ENCODE data around the gene SEC14L2.
"Not testable (repeated sequence)": the region's sequence is repeated elsewhere in the genome, so short reads cannot be mapped to it uniquely, and the experiment has no call there.

The SEC14L2 gene

DNA sequence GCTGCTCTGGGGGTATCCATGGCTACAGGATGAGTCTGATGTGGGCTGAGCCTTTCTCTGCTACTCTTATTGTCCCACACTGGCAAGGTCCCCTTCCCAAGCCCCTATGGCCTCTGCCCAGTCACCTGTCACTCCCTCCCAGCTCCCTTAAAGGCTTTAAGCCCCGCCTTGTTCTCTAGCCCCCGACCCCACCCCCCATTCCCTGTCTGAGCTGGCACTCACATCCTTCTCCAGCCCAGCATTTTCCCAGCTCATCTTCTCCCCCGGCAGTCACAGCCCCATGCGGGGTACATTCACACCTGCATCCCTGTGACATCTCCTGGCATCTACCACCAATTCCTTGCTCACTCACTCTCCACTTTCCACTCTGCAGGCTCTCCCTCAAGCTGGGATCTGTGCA, 33.1 kb downstream of the SEC14L2 start:
- DNase-seq: no peak

DNA sequence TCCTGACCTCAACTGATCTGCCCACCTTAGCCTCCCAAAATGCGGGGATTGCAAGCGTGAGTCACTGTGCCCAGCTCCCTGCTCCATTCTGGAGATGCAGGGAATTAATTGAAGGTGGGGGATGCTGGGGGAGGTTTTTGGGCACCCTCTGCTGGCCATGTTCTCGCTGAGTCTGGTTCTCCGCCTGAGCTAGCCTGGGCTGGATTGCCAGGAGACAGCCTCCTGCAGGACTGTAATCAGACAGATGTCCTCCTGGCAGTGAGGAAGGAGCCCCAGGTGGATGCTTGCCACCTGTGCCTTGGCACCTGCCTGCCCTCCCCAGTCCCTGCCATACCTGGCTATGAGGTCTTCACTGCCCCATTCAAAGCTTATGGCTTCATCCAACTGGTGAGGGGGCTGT, 34.1 kb downstream of the SEC14L2 start:
- no peak for DNase-seq

DNA sequence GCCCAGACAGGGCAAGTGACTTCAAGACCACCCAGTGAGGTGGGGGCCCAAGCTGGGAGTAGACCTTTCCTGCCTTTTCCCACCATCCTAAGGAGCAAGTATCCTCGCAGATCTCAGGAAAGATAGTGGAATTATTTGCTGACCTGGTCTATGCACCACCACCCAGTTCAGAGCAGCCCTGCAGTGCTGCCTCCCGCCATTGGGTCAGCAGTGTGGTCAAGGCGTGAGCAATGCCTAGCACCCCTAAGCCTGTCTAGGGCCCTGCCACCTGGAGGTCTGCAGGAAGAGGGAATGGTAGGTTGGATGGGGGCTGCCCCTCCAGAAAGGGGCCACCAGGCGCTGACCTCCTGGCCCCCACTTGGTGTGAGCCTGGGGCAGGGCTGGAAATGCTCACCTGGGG, 35.3 kb downstream of the SEC14L2 start:
- no peak for DNase-seq

DNA sequence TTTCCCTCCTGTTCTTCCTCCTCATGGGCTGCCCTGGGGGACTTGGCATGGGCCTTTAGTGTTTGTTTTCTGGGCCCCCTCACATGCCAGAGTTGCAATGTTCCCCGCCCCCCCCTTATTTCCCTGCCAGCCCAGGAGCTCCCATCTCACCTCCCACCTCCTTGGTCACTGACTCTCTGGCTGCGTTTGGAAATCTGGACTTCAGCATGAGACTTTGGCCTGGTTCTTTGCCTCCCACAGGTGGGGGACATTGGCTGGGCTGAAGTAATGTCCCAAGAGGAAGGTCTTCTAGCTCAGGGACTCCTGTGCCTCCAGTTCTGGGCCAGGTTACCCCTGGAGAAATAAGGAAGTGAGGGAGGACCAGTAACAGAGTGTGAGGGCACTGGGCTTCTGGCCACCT, 35.7 kb downstream of the SEC14L2 start:
- DNase-seq: no peak

DNA sequence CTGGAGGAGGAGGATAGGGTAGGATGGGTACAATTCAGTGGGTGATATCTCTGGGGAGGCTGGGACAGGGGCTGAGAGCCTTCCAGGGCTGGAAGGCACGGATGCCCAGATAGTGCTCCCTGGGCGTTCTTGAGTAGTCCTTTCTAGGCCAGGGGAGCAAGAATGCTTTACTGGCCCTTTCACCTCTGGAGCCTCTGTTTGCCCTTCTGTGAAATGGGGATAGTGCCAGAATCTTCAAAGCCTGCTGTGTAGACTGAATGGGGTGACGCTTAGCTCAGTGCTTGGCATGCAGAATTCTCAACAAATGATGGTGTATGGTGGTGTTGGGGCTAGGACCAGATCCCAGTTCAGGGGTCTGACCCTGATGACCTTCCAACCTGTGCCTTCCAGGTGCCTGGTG, 36.4 kb downstream of the SEC14L2 start:
- DNase-seq: no peak

DNA sequence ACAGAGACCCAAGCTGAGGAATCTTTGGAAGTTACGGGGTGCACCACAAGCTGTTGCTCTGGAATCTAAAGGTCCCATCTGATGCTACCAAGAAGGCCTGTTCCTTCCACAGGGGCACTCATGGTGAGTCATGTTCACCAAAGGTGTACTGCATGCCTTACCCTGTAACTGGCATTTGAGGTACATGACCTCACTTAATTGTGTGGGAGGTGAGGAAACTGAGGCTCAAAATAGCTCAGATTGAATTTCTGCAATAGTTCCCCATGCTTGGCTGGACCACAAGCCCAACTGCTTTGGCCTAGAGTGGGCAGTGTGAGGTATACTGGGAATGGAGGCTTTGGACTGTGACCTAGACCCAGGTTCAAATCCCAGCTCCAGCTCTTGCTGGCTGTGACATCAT, 37.0 kb downstream of the SEC14L2 start:
- no peak for DNase-seq

DNA sequence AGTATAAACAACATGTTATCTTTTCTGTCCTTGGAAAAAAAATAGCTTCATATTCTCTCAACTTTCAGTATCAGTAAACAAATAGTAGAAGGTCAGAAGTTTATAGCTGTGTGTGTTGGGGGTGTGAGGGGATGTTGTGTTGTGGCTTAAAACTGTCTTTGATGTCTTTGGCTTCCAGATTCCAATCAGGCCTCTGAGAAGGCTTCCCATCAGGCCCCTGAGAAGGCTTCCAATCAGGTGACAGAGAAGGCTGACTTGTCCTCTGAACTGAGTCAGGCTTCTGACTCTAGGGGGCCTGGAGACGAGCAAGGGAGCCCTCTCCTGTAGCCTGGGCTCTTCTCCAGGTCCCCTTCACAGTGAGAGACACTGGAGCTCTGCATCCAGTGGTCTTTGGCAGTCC, 38.0 kb downstream of the SEC14L2 start:
- DNase-seq: no peak

DNA sequence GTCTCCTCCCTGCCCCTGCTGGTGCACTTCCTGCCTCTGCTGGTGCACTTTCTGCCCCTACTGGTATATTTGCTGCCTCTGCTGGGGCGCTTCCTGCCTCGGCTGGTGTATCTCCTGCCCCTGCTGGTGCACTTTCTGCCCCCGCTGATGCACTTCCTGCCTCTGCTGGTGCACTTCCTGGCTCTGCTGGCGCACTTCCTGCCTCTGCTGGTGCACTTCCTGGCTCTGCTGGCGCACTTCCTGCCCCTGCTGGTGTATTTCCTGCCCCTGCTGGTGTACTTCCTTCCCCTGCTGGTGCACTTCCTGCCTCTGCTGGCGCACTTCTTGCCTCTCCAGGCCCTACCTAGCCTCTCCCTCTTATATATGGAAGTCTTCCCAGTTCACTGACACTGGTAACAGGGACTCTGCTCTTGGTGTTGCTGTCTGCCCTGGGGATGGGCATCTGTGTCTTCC, 38.9 kb downstream of the SEC14L2 start:
- peak; percentile 83 for DNase-seq

DNA sequence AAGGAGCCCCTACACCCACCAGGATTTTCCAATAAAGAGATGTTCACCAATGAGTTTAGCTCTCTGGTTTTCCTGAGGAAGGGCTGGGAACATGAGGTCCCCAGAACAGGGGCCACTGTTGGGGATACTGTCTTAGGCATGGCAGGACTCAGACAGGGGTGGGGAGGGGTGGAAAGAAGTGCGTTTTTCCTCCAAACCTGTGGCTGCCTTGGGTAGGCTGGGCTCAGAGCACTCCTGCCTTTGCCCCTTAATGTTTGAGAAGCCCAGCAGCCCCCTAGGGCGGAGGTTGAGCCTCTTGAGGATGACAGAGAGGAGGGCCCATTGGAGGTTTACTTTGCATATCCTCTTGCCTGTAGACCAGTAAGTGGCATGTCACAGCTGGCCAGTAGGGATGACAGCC, 39.4 kb downstream of the SEC14L2 start:
- no peak for DNase-seq

DNA sequence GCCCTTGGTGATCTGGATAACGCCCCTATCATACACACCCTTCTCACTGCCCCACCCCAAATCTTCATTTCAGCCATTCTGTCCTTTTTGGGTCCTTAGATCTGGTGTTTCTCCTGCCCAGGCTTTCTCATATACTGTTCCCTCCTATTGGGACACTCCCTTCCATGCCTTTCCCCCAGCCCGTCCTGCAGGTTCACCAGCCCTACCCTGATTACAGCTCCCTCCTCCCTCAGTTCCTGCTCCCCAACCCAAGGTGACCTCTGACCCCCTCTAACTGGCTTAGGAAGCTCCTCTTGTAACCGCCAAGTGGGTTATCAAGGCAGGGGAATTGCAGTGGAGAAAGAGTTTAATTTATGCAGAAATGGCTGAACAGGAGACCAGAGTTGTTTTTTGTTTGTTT, 41.7 kb downstream of the SEC14L2 start:
- DNase-seq: no peak

DNA sequence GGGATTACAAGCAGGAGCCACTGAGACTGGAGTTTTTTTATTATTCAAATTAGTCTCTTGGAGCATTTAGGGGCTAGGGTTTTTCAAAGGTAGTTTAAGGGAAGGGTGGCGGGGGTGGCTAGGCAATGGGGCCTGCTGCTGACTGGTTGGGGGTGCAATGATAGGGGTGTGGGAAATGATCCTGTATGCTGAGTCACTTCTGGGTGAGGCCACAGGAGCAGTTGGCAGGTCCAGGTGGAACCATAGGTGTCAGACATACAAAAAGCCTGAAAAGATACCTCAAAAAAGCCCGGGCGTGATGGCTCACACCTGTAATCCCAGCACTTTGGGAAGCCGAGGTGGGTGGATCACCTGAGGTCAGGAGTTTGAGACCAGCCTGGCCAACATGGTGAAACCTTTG, 42.4 kb downstream of the SEC14L2 start:
- no peak for DNase-seq

DNA sequence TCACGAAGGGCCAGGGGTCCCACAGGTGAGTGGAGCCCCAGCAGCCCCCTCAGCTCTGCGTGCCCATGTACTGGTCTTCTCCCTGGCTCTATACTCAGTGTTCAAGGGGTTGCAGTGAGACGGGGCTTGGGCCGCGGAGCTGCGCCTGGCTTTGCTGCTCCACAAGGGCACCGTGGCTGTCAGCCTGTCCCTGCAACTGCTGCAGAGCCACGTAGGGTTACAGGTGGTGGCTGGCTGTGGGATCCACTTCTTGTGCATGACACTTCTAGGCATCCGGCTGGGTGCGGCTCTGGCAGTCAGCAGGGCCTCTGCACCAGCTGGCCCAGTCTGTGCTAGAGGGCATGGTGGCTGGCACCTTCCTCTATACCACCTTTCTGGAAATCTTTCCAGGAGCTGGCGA, 43.0 kb downstream of the SEC14L2 start:
- no peak for DNase-seq

DNA sequence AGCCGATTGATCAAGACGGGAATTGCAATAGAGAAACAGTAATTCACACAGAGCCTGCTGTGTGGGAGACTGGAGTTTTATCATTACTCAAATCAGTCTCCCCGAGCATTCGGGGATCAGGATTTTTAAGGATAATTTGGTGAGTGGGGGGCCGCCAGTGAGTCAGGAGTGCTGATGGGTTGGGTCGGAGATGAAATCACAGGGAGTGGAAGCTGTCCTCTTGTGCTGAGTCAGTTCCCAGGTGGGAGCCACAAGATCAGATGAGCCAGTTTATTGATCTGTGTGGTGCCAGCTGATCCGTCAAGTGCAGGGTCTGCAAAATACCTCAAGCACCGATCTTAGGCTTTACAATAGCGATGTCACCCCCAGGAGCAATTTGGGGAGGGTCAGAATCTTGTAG, 44.3 kb downstream of the SEC14L2 start:
- no peak for DNase-seq

DNA sequence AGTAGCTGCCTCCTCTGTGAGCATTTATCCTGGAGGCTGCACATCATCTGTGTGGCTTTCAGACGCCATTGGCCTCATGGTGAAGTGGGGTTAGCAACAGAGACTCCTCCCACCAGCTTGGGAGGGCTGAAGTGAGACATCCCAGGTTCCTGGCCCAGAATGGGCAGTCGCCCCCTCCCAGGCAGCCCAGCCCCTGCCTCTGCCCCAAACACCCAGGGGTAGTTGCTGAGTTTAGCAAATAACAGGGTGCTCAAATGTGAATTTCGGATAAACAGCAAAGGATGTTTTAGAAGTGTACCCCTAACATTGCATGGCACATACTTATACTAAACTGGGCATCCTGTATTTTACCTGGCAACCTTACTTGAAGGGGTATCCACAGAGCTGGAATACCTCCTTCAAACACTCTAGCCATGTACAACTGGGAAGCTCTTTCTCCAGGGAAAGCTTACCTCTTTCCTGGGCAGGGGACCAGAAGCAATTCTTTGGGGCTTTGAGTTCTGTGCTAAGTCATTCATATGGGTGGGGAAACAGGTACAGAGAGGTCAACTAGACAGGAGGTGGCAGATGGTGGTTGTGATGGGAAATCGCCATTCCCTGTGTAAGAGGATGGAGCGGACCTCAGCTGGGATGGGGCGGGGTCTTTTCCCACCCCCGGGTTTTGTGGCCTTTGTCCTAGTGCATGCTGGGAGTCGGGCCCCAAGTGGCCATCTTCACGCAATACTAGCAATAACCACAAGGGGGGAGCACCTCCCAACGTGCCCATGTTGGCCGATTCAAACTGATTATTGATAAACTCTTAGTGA, 48.0 kb downstream of the SEC14L2 start:
- peak; percentile 60 for DNase-seq

DNA sequence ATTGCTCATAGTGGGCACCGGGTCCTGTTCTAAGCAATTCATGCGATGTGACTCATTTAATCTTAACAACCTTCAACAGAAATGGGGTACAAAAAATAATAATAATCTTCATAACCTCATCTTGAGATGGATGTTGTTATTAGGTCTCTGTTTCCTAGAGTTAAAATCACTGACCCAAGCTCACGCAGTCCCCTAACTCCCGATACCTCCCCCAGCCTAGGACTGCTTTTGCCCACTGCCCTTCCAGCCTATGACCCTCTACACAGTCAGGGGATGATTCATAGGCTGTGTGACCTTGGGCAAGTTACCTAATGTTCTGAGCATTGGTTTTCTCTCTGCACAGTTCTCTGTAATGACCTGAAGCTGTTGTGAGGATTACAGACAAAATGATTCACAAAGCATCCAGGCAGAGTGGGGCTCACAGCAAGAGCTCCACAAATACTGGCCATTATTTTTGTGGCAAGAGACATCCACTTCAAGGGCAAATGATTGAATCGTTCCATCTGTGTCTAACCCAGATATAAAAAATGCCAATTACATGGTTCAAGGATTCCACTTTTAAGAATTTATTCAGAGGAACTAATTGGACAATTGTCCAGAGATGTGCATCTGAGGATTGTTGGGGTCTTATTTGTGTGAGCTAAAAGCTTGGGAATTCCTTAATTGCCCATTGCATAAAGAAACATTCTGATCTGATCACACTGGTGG, 48.8 kb downstream of the SEC14L2 start:
- DNase-seq: no peak

DNA sequence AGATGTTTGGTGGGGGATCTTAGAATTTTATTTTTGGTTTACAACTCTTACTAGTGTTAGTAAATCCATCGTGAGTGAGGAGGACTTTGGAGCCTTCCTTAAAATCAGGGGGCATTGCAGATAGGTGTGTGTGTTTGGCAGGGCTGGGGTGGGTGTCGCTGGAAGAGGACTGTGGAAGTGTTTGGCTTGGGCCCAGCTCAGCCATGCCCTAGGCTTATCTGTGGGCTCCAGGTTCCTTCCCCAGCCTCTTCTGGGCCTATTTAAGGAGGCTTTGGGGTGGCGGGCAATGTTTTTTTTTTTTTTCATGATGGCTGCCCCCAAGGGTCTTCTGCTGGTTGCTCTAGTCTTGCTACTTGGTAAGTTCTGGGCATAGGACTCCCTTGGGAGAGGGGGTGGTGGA, 50.8 kb downstream of the SEC14L2 start:
- no peak for DNase-seq

DNA sequence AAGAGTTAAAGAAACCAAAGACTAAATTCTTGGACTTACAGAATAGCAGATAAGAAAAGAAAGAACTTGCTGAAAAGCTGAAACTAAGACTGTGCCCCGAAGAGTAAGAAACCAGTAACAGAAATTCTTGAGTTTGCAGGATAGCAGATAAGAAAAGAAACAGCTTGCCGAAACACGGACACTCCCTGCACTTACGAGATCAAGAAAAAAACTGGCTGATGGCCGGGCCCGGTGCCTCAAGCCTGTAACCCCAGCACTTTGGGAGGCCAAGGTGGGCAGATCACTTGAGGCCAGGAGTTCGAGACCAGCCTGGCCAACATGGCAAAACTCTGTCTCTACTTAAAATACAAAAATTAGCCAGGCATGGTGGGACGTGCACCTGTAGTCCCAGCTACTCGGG, 54.7 kb downstream of the SEC14L2 start:
- not testable (repeated sequence) for DNase-seq

DNA sequence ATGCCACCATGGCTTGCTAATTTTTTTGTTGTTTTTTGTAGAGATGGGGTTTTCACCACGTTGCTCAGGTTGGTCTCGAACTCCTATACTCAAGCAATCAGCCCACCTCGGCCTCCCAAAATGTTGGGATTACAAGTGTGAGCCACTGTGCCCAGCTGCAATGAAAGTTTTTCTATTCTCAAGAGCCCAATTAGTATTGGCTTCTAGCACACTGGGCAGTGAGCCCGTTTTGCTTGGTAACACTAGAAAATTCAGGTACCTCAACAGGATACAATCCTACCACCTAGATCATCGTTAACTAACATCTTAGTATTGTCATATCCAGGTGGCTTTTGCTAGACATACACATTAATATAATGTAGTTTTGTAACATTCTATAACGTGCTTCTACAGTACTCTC, 56.0 kb downstream of the SEC14L2 start:
- DNase-seq: no peak

DNA sequence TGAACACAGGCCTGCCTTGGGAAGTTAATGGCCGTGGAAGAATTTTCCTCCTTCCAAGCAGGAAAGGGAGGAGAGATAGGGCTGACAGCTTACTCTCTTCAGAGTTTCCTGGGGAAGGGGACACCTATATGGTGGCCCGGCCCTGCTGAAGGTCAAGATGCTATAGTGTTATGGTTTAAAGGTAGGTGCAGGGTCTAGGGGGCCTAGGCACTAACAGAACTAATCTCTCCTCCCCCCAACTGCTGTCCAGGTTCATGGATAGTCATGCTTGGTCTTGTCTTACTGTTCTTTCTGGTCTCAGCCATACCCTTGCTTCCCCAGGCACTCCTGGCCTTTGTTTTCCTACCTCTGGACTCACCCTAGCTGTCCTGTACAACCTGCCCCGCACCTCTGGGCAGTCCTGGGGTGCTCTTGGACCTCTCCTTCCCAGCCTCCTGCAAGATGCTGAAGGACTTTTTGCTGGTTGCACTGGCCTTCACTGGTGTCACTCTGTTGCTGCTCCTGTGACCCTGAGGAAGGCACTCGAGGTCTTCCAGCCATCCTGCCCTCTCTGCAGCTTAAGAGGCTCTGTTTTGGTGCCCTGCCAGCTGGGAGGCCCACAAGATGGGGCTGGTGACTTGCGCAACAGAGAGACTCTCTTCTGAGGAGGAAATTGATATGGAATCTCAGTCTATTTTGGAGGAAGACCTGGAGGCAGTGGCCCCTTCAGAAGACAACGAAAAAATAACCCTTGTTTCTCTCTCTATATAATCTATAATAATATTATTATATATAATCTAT, 57.1 kb downstream of the SEC14L2 start:
- DNase-seq: no peak

DNA sequence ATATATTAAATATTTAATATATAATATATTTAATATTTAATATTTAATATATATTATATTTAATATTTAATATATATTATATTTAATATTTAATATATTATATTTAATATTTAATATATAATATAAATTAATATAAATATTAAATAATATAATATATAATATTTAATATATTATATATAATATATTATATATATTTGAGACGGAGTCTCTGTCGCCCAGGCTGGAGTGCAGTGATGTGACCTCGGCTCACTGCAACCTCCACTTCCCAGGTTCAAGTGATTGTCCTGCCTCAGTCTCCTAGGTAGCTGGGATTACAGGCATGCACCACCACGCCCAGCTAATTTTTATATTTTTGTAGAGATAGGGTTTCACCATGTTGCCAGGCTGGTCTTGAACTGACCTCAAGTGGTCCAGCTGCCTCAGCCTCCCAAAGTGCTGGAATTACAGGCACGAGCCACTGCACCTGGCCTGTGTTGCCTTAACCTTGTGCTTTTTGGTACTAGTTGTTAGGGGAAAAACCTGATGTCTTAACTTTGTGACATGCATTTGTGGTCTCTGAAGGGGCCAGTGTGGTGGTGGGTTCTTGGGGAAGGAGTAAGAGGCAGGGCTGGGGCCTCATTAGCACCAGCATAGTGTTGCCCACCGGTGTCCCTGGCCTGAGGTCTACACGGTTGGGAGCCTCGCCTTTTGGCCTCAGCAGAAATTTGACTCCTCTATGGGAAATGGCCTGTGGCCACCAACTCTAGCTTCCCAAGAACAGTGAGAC, 58.4 kb downstream of the SEC14L2 start:
- DNase-seq: no peak

DNA sequence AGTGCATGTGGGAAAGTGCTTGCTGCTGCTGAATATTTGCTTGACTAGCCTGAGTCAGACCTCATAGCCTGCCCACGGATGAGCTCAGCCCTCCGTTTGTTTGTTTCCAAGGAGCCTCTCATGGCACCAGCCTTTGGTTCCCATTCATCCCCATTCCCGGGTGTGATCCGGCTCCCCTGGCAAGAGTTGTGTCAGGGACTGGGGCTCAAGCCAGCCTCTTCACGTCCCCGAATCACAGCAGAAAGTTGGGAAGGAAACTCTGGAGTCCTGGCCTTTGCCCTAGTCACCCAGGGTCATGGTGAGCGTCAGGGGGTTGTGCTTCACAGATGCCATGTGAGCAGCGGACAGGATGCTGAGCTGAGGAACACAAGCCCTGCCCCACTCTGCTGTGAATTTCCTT, 61.2 kb downstream of the SEC14L2 start:
- DNase-seq: no peak

DNA sequence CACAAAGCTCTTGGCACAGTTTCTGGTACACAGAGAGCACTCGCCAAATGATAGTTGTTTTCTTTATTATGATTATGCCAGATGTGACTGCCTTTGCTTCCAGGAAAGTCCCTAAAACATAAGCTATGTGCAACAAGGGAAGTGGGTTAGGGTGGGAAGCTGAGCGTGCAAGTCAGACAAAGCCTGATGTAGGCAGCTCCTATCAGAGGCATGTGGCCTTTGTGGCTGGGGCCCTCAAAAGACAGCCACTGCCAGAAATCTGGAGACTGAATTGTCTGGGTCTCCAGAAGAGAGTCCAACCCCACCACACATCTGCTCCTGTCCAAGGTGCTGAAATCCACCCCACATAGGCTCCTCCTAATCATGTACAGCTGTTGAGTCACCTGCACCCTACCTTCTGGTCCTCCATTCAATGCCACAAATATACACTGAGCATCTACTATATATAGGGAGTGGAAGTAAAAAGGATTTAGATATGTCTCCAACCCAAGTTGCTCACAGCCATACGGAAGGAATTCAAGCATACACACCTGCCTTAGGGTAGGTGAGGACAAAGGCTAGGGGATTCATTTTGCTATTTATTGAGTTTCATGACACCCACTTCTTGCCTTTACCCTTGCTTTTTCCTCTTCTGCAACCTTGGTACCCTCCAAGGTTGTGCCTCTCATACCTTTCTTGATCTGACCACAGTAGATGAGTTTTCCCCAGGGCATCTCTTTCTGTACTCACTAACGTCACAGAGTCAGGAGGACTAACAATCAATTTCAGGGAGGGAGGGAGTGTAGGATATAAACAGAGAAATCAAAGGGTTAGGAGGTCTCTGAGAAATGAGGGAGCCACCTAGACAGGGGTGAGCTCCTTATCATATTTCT, 62.6 kb downstream of the SEC14L2 start:
- no peak for DNase-seq
